Measurements from ENCODE around the gene ADCY2. TPM values are rescaled to one million over a fixed set of nuclear protein-coding genes. Genes with fewer than 3 reads are reported as not detected.

Gene ADCY2
- polyA plus RNA-seq, 1 of the 3 experiments (the other 2 are of a cell fraction): not detected

- WGBS (ENCODE audit: low lambda C conversion rate): 0% methylated on average over 2 of the region's 3 CpGs
- Histone ChIP-seq H3K4me2 (no peak overlapping the region), H3K27ac (ENCODE audit: low read depth in 2 of 2, low read length in 1 of 2) (no peak overlapping the region), H3K9me2 (no peaks in the 10 kb centered on the region), H2AFZ (ENCODE audit: low read depth) (no peak overlapping the region), H3F3A (replicated peaks; ENCODE audit: insufficient read depth) (no peaks in the 10 kb centered on the region), H3K27me3 (ENCODE audit: insufficient read depth) (peaks cover 10% of the 10 kb centered on the region), H3K36me3 (replicated peaks in 1 of 2; ENCODE audit: control insufficient read depth in 1 of 2, insufficient read depth in 2 of 2, low read length in 1 of 2) (no peaks in the 10 kb centered on the region), H3K9ac (no peak overlapping the region), H3K4me1 (ENCODE audit: control insufficient read depth in 1 of 2, insufficient read depth in 2 of 2, low read depth in 1 of 2, low read length in 1 of 2) (no peaks in the 10 kb centered on the region), H3K4me3 (ENCODE audit: low read depth in 2 of 2, low read length in 1 of 2) (no peak overlapping the region), H4K20me1 (ENCODE audit: insufficient read depth) (no peaks in the 10 kb centered on the region), H3K9me3 (no peaks in the 10 kb centered on the region), H3K79me2 (ENCODE audit: insufficient read depth) (no peaks in the 10 kb centered on the region)
- POLR2A ChIA-PET: no interaction called here
- CTCF ChIA-PET: no interaction called here
- no peak for TF ChIP-seq NRF1 (IDR thresholded peaks at IDR 0.05; ENCODE audit: low read depth, low read length)
- TF ChIP-seq FOSL2 (IDR thresholded peaks at IDR 0.05; ENCODE audit: borderline replicate concordance, low read depth): no peak
- no peak for TF ChIP-seq GATA2 (CRISPR knock-in tag; IDR thresholded peaks at IDR 0.05)
- TF ChIP-seq TCF12 (IDR thresholded peaks at IDR 0.05): no peak
- TF ChIP-seq TEAD4 (IDR thresholded peaks at IDR 0.05; ENCODE audit: borderline replicate concordance, insufficient read depth): no peak
- TF ChIP-seq MEF2A (IDR thresholded peaks at IDR 0.05; ENCODE audit: borderline replicate concordance, low read depth): no peak
- TF ChIP-seq FOXJ3 (CRISPR knock-in tag; IDR thresholded peaks at IDR 0.05): no peak
- TF ChIP-seq GABPA (IDR thresholded peaks at IDR 0.05; ENCODE audit: low read depth): no peak
- TF ChIP-seq IRF3 (IDR thresholded peaks at IDR 0.05; ENCODE audit: low read depth, low read length): no peak
- TF ChIP-seq RFX5 (IDR thresholded peaks at IDR 0.05; ENCODE audit: low read length): no peak
- TF ChIP-seq, protein P1, sequence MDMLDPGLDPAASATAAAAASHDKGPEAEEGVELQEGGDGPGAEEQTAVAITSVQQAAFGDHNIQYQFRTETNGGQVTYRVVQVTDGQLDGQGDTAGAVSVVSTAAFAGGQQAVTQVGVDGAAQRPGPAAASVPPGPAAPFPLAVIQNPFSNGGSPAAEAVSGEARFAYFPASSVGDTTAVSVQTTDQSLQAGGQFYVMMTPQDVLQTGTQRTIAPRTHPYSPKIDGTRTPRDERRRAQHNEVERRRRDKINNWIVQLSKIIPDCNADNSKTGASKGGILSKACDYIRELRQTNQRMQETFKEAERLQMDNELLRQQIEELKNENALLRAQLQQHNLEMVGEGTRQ (IDR thresholded peaks at IDR 0.05; ENCODE audit: borderline replicate concordance, low read depth, low read length): no peak
- no peak for TF ChIP-seq YY1 (IDR thresholded peaks at IDR 0.05; ENCODE audit: low read depth)
- TF ChIP-seq EZH2phosphoT487 (IDR thresholded peaks at IDR 0.05; ENCODE audit: borderline replicate concordance, low read depth): no peak
- no peak for TF ChIP-seq PBX3 (IDR thresholded peaks at IDR 0.05)
- no peak for TF ChIP-seq TAF1 (IDR thresholded peaks at IDR 0.05; ENCODE audit: borderline replicate concordance, low read depth, low read length)
- DNase-seq: no peak
Measured at GRCh38 chr5:7795306-7795705, 399.4 kb downstream of the ADCY2 start.

Measured in SK-N-SH (cell line).